ENCODE data around the gene NGRN. TPM values are rescaled to one million over a fixed set of nuclear protein-coding genes. Genes with fewer than 3 reads are reported as not detected.
"Not testable (repeated sequence)": the region's sequence is repeated elsewhere in the genome, so short reads cannot be mapped to it uniquely, and the experiment has no call there.

Gene NGRN
- total and polyA plus RNA-seq, 2 experiments from 2014 or later, result 88.9 to 131 TPM

GRCh38 chr15:90291679-90292356, 26.3 kb downstream of the NGRN start (continued):
- TF ChIP-seq ZNF462 (CRISPR knock-in tag; IDR thresholded peaks at IDR 0.05) (no peak), STAT1 (IDR thresholded peaks at IDR 0.05; ENCODE audit: unreplicated experiment) (no peak)

GRCh38 chr15:90293040-90293810, 27.8 kb downstream of the NGRN start:
- ATAC-seq (peak; percentile 99), DNase-seq (ENCODE audit: low spot score) (peak; percentile 96)
- H4K20me1 ChIP-seq (replicated peaks; ENCODE audit: insufficient read depth); H3F3A ChIP-seq (replicated peaks; ENCODE audit: low read depth); H2AFZ ChIP-seq; H3K36me3 ChIP-seq (ENCODE audit: insufficient read depth); H3K4me1 ChIP-seq (ENCODE audit: insufficient read depth); H3K9me3 Mint-ChIP-seq; H3K4me3 ChIP-seq; H3K4me2 ChIP-seq; H3K9me2 ChIP-seq (ENCODE audit: insufficient read depth); H3K27ac ChIP-seq (ENCODE audit: low read depth); H3K79me2 ChIP-seq (replicated peaks; ENCODE audit: insufficient read depth); H3K36me3 Mint-ChIP-seq (ENCODE audit: low read depth); H3K27me3 ChIP-seq (ENCODE audit: insufficient read depth); H3K27me3 Mint-ChIP-seq (ENCODE audit: insufficient read depth, low read depth, poor library complexity): not testable (repeated sequence)
- Mint-ChIP-seq H3K27ac (peak overlapping the region; percentile 19; the same call in 1 of the 2 replicates), H3K4me3 (peak overlapping the region; percentile 26; the same call in 1 of the 3 replicates), H3K4me1 (peaks cover 29% of the 10 kb centered on the region)
- peak; percentile 82 to 97 for TF ChIP-seq CTCF (conservative IDR thresholded peaks at IDR 0.05; ENCODE audit: low read depth in 2 of 2)
- TF ChIP-seq CREB1 (CRISPR knock-in tag; IDR thresholded peaks at IDR 0.05; ENCODE audit: low read depth), result peak; percentile 71
- peak; percentile 43; the same call in 1 of the 2 replicates for TF ChIP-seq POLR2AphosphoS5 (IDR thresholded peaks at IDR 0.05; ENCODE audit: low read depth)
- TF ChIP-seq ZNF114 (CRISPR knock-in tag; IDR thresholded peaks at IDR 0.05), result 0 out of 2 replicates have a peak, but pooled peaks have one; percentile 26
